Tibial artery (tissue), 4 donors: Measurements from ENCODE around the gene YTHDC2.
"Not testable (repeated sequence)": the region's sequence is repeated elsewhere in the genome, so short reads cannot be mapped to it uniquely, and the experiment has no call there.

Experiments
- DNase-seq, 2 donors: peaks; one replicate each; pipeline ENCODE4 v3.0.0-alpha.2; 2019
- H3K27ac ChIP-seq, 2 donors: fragments of 200-600 bp; sonication (generic) in 1 of 2; 1 replicate in 1 of 2; 2 replicates in 1 of 2; pipeline ENCODE4 v1.5.1; 2018 to 2019; ENCODE audit warnings: mild to moderate bottlenecking in 1 of 2
- H3K27me3 ChIP-seq, 2 donors: fragments of 200-600 bp; sonication (generic) in 1 of 2; one replicate each; pipeline versions ENCODE4 v1.5.1 to v1.6.0; 2016 to 2019
- H3K36me3 ChIP-seq, 3 donors: fragments of 200-600 bp; sonication (generic) in 2 of 3; one replicate each; pipeline ENCODE4 v1.5.1; 2016 to 2019; ENCODE audit warnings: mild to moderate bottlenecking in 2 of 3
- H3K4me1 ChIP-seq, 4 donors: fragments of 200-600 bp; sonication (generic) in 2 of 4; 1 replicate in 3 of 4; 2 replicates in 1 of 4; pipeline ENCODE4 v1.5.1; 2016 to 2019
- H3K4me3 ChIP-seq, 2 donors: fragments of 200-600 bp; sonication (generic) in 1 of 2; 1 replicate in 1 of 2; 2 replicates in 1 of 2; pipeline ENCODE4 v1.5.1; 2018 to 2019; ENCODE audit warnings: mild to moderate bottlenecking in 2 of 2
- H3K9me3 ChIP-seq, 3 donors: fragments of 200-600 bp; sonication (generic) in 1 of 3; one replicate each; pipeline ENCODE4 v1.5.1; 2016 to 2019
- intact Hi-C: fragments of 100-400 bp; cut with DNase I; formaldehyde crosslinking; loops from one replicate; pipeline ENCODE4 v1.15.0; 2023; ENCODE audit warnings: low total_unique reads
- TF ChIP-seq, protein P1 (sequence below), 2 experiments: fragments of 200-600 bp in 1 of 2; fragments of 450-650 bp in 1 of 2; IDR thresholded peaks; one replicate each; pipeline ENCODE4 v1.5.1; 2017 to 2019; ENCODE audit warnings: antibody characterized with exemption in 2 of 2, mild to moderate bottlenecking in 1 of 2, moderate library complexity in 1 of 2

Gene YTHDC2

DNA sequence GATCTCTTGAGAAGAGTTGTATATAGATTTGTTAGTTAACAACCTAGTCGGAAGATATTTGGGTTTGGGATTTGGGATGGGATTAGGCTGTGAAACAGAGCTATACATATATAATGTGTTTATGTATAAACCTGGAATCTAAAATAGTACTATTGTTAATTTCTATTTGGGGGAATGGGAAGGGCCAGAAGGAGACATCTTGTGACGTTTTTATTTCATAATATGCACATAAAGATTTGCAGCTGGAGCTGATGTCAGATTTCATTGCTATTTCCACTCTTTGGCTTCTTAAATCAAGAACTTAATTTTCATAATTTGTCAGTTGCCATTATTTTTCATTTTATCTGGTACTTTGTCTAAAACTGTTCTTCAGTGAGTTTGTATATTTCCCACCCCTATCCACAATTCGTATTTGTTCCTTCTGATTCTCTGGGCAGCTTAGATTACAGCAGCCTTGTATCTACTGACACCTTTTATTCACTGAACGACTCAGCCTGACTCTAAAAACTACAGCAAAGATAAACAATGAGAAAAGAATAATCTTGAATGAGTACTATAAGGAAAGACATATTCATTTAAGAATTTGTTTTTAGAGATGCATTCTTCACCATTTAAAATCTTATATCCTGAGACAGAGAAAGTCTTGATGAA is 86.9 kb downstream of the YTHDC2 start:
- Histone ChIP-seq H3K27ac (no peak overlapping the region), H3K36me3 (peaks cover 0 to 4% (median 0%) of the 10 kb centered on the region in 3 donors), H3K27me3 (peaks cover 0 to 3% of the 10 kb centered on the region in 2 donors), H3K4me3 (no peak overlapping the region), H3K4me1 (no peaks in the 10 kb centered on the region), H3K9me3 (no peaks in the 10 kb centered on the region)
- no peak for DNase-seq
- TF ChIP-seq, protein P1, sequence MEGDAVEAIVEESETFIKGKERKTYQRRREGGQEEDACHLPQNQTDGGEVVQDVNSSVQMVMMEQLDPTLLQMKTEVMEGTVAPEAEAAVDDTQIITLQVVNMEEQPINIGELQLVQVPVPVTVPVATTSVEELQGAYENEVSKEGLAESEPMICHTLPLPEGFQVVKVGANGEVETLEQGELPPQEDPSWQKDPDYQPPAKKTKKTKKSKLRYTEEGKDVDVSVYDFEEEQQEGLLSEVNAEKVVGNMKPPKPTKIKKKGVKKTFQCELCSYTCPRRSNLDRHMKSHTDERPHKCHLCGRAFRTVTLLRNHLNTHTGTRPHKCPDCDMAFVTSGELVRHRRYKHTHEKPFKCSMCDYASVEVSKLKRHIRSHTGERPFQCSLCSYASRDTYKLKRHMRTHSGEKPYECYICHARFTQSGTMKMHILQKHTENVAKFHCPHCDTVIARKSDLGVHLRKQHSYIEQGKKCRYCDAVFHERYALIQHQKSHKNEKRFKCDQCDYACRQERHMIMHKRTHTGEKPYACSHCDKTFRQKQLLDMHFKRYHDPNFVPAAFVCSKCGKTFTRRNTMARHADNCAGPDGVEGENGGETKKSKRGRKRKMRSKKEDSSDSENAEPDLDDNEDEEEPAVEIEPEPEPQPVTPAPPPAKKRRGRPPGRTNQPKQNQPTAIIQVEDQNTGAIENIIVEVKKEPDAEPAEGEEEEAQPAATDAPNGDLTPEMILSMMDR (IDR thresholded peaks at IDR 0.05), result no peak
- intact Hi-C loops, result loop anchor here (10.0 kb wide), 1 partner anchor 216 kb away; no protein-coding TSS in a partner anchor

DNA sequence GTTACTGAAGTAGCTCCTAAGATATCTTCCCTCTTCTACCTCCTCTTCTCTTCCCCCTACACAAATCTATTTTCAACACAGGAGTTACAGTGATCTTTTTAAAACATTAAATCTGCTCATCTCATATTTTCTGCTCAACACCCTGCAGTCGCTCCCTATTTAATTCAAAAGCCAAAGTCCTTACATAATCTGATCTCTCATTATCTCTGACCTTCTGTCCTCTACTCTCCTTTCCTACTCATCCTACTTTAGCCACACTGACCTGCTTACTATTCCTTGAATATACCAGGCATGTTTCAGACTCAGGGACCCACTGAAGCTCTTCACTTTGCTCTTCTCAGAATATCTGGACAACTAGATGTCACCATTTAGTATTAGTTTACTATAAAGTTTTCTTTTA is 87.9 kb downstream of the YTHDC2 start:
- Histone ChIP-seq H3K36me3 (peaks cover 0 to 4% (median 0%) of the 10 kb centered on the region in 3 donors), H3K27ac (no peak overlapping the region), H3K4me1 (no peaks in the 10 kb centered on the region), H3K4me3 (no peak overlapping the region), H3K9me3 (no peaks in the 10 kb centered on the region), H3K27me3 (peaks cover 0 to 12% of the 10 kb centered on the region in 2 donors)
- TF ChIP-seq, protein P1 (IDR thresholded peaks at IDR 0.05), result no peak
- DNase-seq, result no peak
- intact Hi-C loops, result loop anchor here (10.0 kb wide), 1 partner anchor 217 kb away; no protein-coding TSS in a partner anchor

DNA sequence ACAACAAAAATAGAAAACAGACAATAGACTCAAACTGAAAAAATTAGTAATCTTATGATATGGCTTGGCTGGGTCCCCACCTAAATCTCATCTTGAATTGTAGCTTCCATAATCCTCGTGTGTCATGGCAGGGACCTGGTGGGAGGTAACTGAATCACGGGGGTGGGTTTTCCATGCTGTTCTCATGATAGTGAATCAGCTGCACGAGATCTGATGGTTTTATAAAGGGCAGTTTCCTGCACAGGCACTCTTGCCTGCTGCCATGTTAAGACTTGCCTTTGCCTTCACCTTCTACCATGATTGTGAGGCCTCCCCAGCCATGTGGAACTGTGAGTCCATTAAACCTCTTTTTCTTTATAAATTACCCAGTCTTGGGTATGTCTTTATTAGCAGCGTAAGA is 89.8 kb downstream of the YTHDC2 start:
- not testable (repeated sequence) for H3K9me3 ChIP-seq, H3K4me1 ChIP-seq, H3K4me3 ChIP-seq, H3K27ac ChIP-seq, H3K36me3 ChIP-seq, DNase-seq
- peaks cover 0 to 20% of the 10 kb centered on the region in 2 donors for H3K27me3 ChIP-seq
- intact Hi-C loops, result loop anchor here (10.0 kb wide), 1 partner anchor 218 kb away; no protein-coding TSS in a partner anchor

DNA sequence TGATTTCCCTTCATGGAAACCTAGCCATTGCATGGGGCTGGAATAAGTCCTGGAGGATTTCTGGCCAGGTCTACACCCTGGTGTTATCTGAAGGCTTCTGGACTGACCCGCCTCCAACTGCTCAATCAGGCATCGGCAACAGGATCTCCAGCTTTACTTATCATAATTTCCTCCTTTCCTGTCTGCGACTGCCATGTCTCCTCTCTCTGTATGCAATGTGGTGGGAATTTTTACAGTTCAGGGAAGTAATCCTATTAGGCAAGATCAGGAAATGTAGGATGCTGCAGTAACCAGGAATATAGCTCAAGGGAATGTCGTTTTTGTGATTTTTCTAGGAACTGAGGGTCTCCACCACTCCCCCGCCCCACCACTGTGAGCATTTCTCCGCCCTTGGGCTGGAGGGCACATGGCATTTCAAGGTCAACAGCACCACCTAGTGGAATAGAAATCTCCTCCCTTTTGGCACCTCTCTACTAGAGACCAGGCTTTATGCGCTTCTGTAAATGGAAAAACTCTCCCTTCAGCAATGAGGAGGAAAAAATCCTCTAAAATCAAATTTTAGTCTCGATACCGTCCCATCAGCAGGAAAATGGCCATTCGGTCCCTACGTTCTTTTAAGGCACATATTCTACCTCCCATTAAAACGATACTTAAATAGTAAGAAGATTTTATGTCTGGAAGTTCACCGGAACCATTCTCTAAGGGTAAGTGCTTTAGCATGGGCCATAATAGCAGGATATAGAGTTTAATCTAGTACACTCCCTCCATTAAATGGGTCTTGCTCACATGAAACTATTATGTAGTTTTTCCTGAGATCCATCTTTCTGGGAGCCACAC is 93.0 kb downstream of the YTHDC2 start:
- intact Hi-C loops, result loop anchor here (10.0 kb wide), 1 partner anchor 222 kb away; no protein-coding TSS in a partner anchor
- DNase-seq, result peak in 1 of 2 donors; percentile 41
- no peaks in the 10 kb centered on the region for H3K4me1 ChIP-seq

DNA sequence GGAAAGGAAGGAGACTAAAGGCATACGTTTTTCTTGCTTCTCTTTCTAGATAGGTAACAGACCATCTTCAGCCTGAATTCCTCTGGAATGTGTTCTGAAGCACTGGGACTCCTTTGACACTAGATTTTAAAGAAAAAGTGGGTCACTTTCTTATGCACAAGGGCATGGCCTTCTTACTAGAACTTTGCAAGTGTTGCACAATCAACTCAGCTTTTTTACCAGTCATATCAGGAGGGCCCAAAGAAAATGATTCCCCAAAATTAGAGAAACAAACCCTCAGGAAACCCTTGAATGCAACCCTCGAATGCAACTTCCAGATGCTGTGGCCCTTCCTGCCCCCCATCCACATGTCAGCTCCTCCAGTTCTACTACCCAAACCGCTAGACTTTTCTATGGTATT is 93.9 kb downstream of the YTHDC2 start:
- Histone ChIP-seq H3K36me3 (no peaks in the 10 kb centered on the region), H3K27me3 (peaks cover 0 to 20% of the 10 kb centered on the region in 2 donors), H3K27ac (no peak overlapping the region), H3K4me3 (no peak overlapping the region), H3K9me3 (no peaks in the 10 kb centered on the region), H3K4me1 (no peaks in the 10 kb centered on the region)
- DNase-seq, result no peak
- TF ChIP-seq, protein P1 (IDR thresholded peaks at IDR 0.05), result no peak
- intact Hi-C loops, result loop anchor here (10.0 kb wide), 1 partner anchor 223 kb away; no protein-coding TSS in a partner anchor

More for the DNA sequence above, 93.0 kb downstream of the YTHDC2 start:
- TF ChIP-seq, protein P1 (IDR thresholded peaks at IDR 0.05), result peak; percentile 59 to 68
- H3K27me3 ChIP-seq, result peaks cover 0 to 20% of the 10 kb centered on the region in 2 donors
- H3K36me3 ChIP-seq, result no peaks in the 10 kb centered on the region
- no peaks in the 10 kb centered on the region for H3K9me3 ChIP-seq
- H3K4me3 ChIP-seq, result no peak overlapping the region
- no peak overlapping the region for H3K27ac ChIP-seq
